HUES6 (cell line): ENCODE data around the gene MEGF9.

ENCODE experiments used
- H3K27ac ChIP-seq: 2 replicates; pipeline ENCODE4 v1.7.0; 2013; ENCODE audit warnings: low read depth, mild to moderate bottlenecking, low read length, inconsistent platforms
- H3K27me3 ChIP-seq: 2 replicates; pipeline ENCODE4 v1.6.1; 2013; ENCODE audit warnings: low read length; ENCODE audit not compliant: control insufficient read depth, insufficient read depth
- H3K36me3 ChIP-seq: 2 replicates; pipeline ENCODE4 v1.6.1; 2013; ENCODE audit warnings: low read length; ENCODE audit not compliant: control insufficient read depth, insufficient read depth
- H3K4me1 ChIP-seq: 2 replicates; pipeline ENCODE4 v1.6.1; 2013; ENCODE audit warnings: low read length; ENCODE audit not compliant: control insufficient read depth, insufficient read depth
- H3K4me3 ChIP-seq: 2 replicates; pipeline ENCODE4 v1.5.1; 2013; ENCODE audit warnings: low read depth, low read length
- H3K9ac ChIP-seq: one replicate; pipeline ENCODE4 v1.6.1; 2013; ENCODE audit warnings: mild to moderate bottlenecking, low read length
- H3K9me3 ChIP-seq: 2 replicates; pipeline ENCODE4 v1.6.1; 2013; ENCODE audit warnings: low read depth, low read length; ENCODE audit not compliant: control insufficient read depth, insufficient read depth

MEGF9 gene

DNA sequence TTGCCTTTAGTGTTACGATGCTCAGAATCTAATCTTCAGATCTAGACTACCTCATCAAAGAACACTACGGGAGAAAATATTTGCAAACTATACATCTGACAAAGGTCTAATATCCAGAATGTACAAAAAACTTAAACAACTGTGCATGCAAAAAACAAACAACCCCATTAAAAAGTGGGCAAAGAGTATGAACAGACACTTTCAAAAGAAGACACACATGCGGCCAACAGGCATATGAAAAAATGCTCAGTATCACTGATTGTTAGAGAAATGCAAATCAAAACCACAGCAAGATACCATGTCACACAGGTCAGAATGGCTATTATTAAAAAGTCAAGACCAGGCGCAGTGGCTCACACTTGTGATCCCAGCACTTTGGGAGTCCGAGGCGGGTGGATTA, 31.0 kb upstream of the MEGF9 start:
- Histone ChIP-seq H3K9me3 (peaks cover 3% of the 10 kb centered on the region; the same call in 1 of the 2 replicates), H3K9ac (no peak overlapping the region), H3K27ac (no peak overlapping the region), H3K36me3 (no peaks in the 10 kb centered on the region), H3K4me1 (no peaks in the 10 kb centered on the region), H3K27me3 (no peaks in the 10 kb centered on the region), H3K4me3 (no peak overlapping the region)

- no peaks in the 10 kb centered on the region for H3K36me3 ChIP-seq
- no peaks in the 10 kb centered on the region for H3K27me3 ChIP-seq
- H3K9me3 ChIP-seq = peaks cover 3% of the 10 kb centered on the region; the same call in 1 of the 2 replicates
- no peak overlapping the region for H3K4me3 ChIP-seq
- H3K9ac ChIP-seq = no peak overlapping the region
- no peak overlapping the region for H3K27ac ChIP-seq
- H3K4me1 ChIP-seq = no peaks in the 10 kb centered on the region
Observed at GRCh38 chr9:120742951-120743416, 28.7 kb upstream of the MEGF9 start.

- no peak overlapping the region for H3K9ac ChIP-seq
Observed at GRCh38 chr9:120741701-120742100, 27.4 kb upstream of the MEGF9 start.

GRCh38 chr9:120741191-120741590, 26.9 kb upstream of the MEGF9 start:
- no peaks in the 10 kb centered on the region for H3K4me1 ChIP-seq
- H3K27ac ChIP-seq = no peak overlapping the region

More at GRCh38 chr9:120741701-120742100, 27.4 kb upstream of the MEGF9 start:
- Histone ChIP-seq H3K27ac (no peak overlapping the region), H3K4me1 (no peaks in the 10 kb centered on the region), H3K4me3 (no peak overlapping the region), H3K27me3 (no peaks in the 10 kb centered on the region), H3K36me3 (no peaks in the 10 kb centered on the region), H3K9me3 (peaks cover 3% of the 10 kb centered on the region; the same call in 1 of the 2 replicates)

GRCh38 chr9:120740132-120740531, 25.9 kb upstream of the MEGF9 start:
- Histone ChIP-seq H3K27ac (no peak overlapping the region), H3K36me3 (no peaks in the 10 kb centered on the region), H3K9me3 (no peaks in the 10 kb centered on the region), H3K27me3 (no peaks in the 10 kb centered on the region), H3K4me3 (no peak overlapping the region), H3K4me1 (no peaks in the 10 kb centered on the region), H3K9ac (no peak overlapping the region)

More at GRCh38 chr9:120741191-120741590, 26.9 kb upstream of the MEGF9 start:
- Histone ChIP-seq H3K9ac (no peak overlapping the region), H3K9me3 (peaks cover 3% of the 10 kb centered on the region; the same call in 1 of the 2 replicates), H3K4me3 (no peak overlapping the region), H3K36me3 (no peaks in the 10 kb centered on the region), H3K27me3 (no peaks in the 10 kb centered on the region)

GRCh38 chr9:120737416-120738165, 23.3 kb upstream of the MEGF9 start:
- H3K4me3 ChIP-seq = no peak overlapping the region
- no peak overlapping the region for H3K27ac ChIP-seq
- no peak overlapping the region for H3K9ac ChIP-seq
- H3K9me3 ChIP-seq = no peaks in the 10 kb centered on the region
- no peaks in the 10 kb centered on the region for H3K36me3 ChIP-seq
- H3K4me1 ChIP-seq = no peaks in the 10 kb centered on the region
- H3K27me3 ChIP-seq = no peaks in the 10 kb centered on the region

- no peaks in the 10 kb centered on the region for H3K9me3 ChIP-seq
- no peak overlapping the region for H3K9ac ChIP-seq
- no peaks in the 10 kb centered on the region for H3K36me3 ChIP-seq
- H3K4me1 ChIP-seq = no peaks in the 10 kb centered on the region
- H3K4me3 ChIP-seq = no peak overlapping the region
- H3K27me3 ChIP-seq = no peaks in the 10 kb centered on the region
- no peak overlapping the region for H3K27ac ChIP-seq
Observed at GRCh38 chr9:120736881-120737280, 22.6 kb upstream of the MEGF9 start.

- H3K4me3 ChIP-seq = no peak overlapping the region
- no peak overlapping the region for H3K27ac ChIP-seq
- H3K9ac ChIP-seq = no peak overlapping the region
- H3K4me1 ChIP-seq = peaks cover 2% of the 10 kb centered on the region; the same call in 1 of the 2 replicates
- H3K36me3 ChIP-seq = no peaks in the 10 kb centered on the region
- H3K9me3 ChIP-seq = no peaks in the 10 kb centered on the region
- H3K27me3 ChIP-seq = no peaks in the 10 kb centered on the region
Observed at GRCh38 chr9:120735415-120736126, 21.3 kb upstream of the MEGF9 start.

DNA sequence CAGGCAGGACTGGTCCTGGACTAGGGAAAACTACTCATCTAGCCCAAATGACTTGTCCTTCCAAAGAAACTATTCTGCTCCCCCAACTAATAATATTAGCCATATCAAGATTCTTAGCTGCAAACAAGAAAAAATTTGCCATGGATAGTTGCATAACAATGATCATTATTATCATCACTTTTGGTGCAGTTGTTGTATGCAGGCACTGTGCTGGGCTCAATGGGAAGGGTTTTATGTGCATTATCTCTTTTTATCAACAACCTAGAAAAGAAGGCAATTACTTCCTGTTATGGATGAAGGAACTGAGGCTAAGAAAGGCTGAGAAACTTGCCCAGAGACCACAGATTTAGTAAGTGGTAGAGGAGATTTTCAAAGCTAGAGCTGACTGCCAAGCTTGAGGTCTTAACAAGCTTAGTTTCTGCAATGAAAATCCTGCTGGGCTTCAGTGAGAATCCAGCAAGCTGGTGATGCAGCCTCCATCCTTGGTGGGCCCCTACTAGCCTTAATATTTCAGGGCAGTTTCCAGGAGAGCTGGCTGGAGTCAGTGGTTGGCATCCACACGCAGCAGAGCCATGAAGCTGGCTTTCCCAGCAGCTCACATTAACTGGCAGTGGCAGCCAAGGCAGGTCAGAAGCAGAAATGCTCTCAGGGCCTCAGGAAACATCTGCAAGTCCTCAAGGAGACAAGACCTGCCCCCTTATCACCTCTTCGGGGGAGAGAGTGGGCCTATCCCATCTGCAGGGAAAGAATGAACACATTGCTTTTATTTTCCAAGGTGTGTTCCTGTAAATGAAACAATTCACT, 20.5 kb upstream of the MEGF9 start:
- no peaks in the 10 kb centered on the region for H3K27me3 ChIP-seq
- H3K27ac ChIP-seq = no peak overlapping the region
- no peak overlapping the region for H3K4me3 ChIP-seq
- H3K36me3 ChIP-seq = no peaks in the 10 kb centered on the region
- no peak overlapping the region for H3K9ac ChIP-seq
- H3K4me1 ChIP-seq = peaks cover 3% of the 10 kb centered on the region; the same call in 1 of the 2 replicates
- no peaks in the 10 kb centered on the region for H3K9me3 ChIP-seq

DNA sequence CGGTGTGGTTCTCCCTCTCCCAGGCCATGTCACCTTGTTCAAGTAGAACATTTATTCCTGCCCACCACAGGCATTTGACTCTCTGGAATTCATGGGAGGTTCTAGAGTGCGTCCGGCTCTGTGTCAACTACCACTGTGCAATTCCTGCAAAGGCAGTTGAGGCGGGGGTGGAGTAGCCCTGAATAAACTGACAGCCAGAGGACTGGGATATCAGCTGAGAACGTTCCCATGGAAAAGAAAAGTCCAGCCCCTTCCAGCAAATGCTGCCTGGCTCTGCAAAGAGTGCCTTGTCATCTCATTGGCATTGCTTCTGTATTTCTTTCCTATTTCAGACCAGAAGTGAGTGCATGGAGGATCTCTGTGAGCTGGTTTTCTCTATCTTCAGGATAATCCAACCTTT, 18.9 kb upstream of the MEGF9 start:
- Histone ChIP-seq H3K9me3 (no peaks in the 10 kb centered on the region), H3K27me3 (no peaks in the 10 kb centered on the region), H3K4me1 (peaks cover 3% of the 10 kb centered on the region; the same call in 1 of the 2 replicates), H3K4me3 (no peak overlapping the region), H3K9ac (no peak overlapping the region), H3K27ac (no peak overlapping the region), H3K36me3 (no peaks in the 10 kb centered on the region)
